Mononuclear cell (primary cell): Measurements from ENCODE around the gene TMEM50A. TPM values are rescaled to one million over a fixed set of nuclear protein-coding genes. Genes with fewer than 3 reads are reported as not detected.
"Not testable (repeated sequence)": the region's sequence is repeated elsewhere in the genome, so short reads cannot be mapped to it uniquely, and the experiment has no call there.

ENCODE experiments used
- H3K27me3 ChIP-seq: 2 replicates; pipeline ENCODE4 v1.6.0; 2011; ENCODE audit warnings: low read length, control low read depth; ENCODE audit not compliant: insufficient read depth
- H3K4me1 ChIP-seq: 2 replicates; pipeline ENCODE4 v1.5.1; 2011; ENCODE audit warnings: mild to moderate bottlenecking, low read length, control low read depth; ENCODE audit not compliant: insufficient read depth
- H3K4me3 ChIP-seq: 2 replicates; pipeline ENCODE4 v1.5.1; 2011; ENCODE audit warnings: mild to moderate bottlenecking, low read length, moderate library complexity
- H3K9me3 ChIP-seq: 2 replicates; pipeline ENCODE4 v1.5.1; 2011; ENCODE audit warnings: low read depth, mild to moderate bottlenecking, control low read depth, low read length
- total RNA-seq: library from RNA; depleted of rRNA; stranded (reverse); fragments of >200 nt; gene quantifications from one replicate; pipeline ENCODE4 v1.2.3, GENCODE V29; 2012

TMEM50A gene
- total RNA-seq, 1 donor: 136 TPM

GRCh38 chr1:25324407-25324806, 13.7 kb upstream of the TMEM50A start:
- not testable (repeated sequence) for H3K4me1 ChIP-seq, H3K4me3 ChIP-seq, H3K27me3 ChIP-seq, H3K9me3 ChIP-seq

- H3K9me3 ChIP-seq, H3K4me3 ChIP-seq, H3K27me3 ChIP-seq: not testable (repeated sequence)
- H3K4me1 ChIP-seq: peaks cover 15% of the 10 kb centered on the region
These were observed 10.0 kb upstream of the TMEM50A start for GRCh38 chr1:25327864-25328790.

GRCh38 chr1:25328791-25329185, 9.3 kb upstream of the TMEM50A start:
- H3K9me3 ChIP-seq, H3K27me3 ChIP-seq, H3K4me3 ChIP-seq: not testable (repeated sequence)
- H3K4me1 ChIP-seq: peaks cover 15% of the 10 kb centered on the region

DNA sequence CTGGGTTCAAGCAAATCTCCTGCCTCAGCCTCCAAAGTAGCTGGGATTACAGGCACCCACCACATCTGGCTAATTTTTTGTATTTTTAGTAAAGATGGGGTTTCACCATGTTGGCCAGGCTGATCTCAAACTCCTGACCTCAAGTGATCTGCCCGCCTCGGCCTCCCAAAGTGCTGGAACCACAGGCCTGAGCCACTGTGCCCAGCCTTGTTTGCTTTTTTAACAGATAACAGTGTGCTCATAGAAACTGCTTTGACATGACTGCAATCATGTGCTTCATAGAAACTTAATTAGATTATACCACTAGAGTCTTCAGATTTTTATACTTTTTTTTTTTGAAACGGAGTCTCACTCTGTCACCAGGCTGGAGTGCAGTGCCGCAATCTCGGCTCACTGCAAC, 8.8 kb upstream of the TMEM50A start:
- H3K9me3 ChIP-seq, H3K27me3 ChIP-seq, H3K4me3 ChIP-seq: not testable (repeated sequence)
- peaks cover 15% of the 10 kb centered on the region for H3K4me1 ChIP-seq

DNA sequence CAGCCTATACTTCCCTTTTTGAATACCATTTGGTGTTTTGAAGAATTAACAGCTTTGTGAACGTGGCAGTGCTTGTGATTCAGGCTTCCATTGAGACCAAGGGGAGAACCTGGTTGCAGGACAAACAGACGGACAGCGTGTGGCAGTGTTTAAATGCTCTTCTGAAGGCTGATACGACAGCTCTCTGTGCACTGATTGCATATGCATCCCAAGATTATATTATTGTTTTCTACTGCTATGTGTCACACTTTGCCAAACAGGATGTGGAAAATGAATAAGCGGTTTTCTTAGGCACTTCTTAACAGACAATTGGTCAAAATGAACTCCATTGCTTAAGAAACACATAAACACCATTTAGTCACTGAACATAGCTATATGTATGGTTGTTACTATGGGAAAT, 8.2 kb upstream of the TMEM50A start:
- not testable (repeated sequence) for H3K4me3 ChIP-seq

GRCh38 chr1:25336922-25337354, 1.2 kb upstream of the TMEM50A start:
- Histone ChIP-seq H3K4me1 (peaks cover 20% of the 10 kb centered on the region), H3K4me3 (peak overlapping the region; percentile 60)
- not testable (repeated sequence) for H3K9me3 ChIP-seq, H3K27me3 ChIP-seq

More for the DNA sequence above, 8.2 kb upstream of the TMEM50A start:
- not testable (repeated sequence) for H3K27me3 ChIP-seq, H3K9me3 ChIP-seq
- peaks cover 15% of the 10 kb centered on the region for H3K4me1 ChIP-seq

DNA sequence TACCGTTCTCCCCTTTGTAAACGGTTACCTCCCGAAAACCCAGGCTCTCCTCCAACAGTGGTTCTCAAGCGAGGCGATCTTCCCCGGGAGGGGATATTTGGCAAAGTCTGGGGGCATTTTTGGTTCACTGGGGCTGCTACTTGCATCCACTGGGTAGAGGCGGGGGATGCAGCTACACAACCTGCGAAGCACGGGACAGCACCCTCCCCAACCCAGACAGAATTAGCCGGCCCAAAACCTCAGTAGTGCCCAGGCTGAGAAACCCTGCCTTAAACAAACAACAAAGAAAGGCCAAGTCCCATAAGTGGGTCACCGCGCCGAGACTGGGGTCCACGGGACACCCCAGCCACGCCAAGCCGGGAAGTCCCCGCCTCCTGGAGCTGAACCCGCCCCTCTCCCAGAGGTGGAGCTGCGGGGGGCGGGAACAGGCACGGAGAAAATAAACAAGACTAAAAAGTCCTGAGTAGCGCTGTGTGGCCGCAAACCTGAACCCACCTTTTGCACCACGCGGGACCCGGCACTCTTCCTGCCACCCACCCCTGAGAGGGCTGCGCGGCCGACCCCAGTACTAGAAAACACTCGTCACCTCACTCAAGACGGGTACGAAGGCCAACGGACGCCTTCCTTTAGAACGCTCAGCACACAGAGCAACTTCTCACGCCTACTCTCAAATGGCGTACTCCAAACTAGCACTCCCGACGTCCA, 499 bp upstream of the TMEM50A start:
- H3K9me3 ChIP-seq, H3K27me3 ChIP-seq: not testable (repeated sequence)
- Histone ChIP-seq H3K4me3 (peak overlapping the region; percentile 97), H3K4me1 (peaks cover 20% of the 10 kb centered on the region)

DNA sequence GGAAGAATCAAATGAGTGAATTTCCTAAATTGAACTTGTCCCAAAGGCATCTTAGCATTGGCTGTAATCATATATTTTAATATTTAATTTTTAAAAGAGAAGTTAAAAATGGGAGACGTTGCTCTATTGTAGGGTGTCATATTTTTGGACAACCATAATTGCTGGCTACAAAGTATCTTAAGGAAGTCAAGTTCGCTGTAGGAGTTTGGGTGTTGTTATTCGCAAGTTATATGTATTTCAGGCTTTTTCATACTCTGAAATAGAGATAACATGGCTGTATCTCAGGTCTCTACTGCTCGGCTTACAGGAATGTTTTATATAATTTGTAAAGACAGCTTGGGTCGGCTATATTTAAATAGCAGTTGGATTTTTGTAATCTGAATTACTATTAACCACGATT, 852 bp downstream of the TMEM50A start:
- H3K9me3 ChIP-seq: no peaks in the 10 kb centered on the region
- peak overlapping the region; percentile 97 for H3K4me3 ChIP-seq
- H3K27me3 ChIP-seq: no peaks in the 10 kb centered on the region
- peaks cover 20% of the 10 kb centered on the region for H3K4me1 ChIP-seq

- Histone ChIP-seq H3K27me3 (no peaks in the 10 kb centered on the region), H3K4me1 (peaks cover 20% of the 10 kb centered on the region), H3K4me3 (no peak overlapping the region), H3K9me3 (no peaks in the 10 kb centered on the region)
These were observed 3.6 kb downstream of the TMEM50A start for GRCh38 chr1:25341746-25342145.

DNA sequence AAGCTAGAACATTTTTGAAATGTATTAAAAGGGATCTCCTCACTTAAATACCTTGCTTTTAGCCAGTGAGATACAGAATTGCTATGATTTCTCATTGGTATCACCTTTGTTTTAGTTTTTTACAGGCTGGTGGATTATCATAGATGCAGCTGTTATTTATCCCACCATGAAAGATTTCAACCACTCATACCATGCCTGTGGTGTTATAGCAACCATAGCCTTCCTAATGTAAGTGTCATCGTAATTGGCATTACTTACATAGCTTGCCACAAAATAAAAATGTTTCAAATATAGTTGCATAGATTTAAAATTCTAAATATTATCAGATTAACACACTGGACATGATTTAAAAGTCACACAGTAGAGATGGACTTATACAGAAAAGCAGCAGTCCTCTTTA, 4.7 kb downstream of the TMEM50A start:
- peaks cover 20% of the 10 kb centered on the region for H3K4me1 ChIP-seq

GRCh38 chr1:25343872-25344271, 5.7 kb downstream of the TMEM50A start:
- Histone ChIP-seq H3K27me3 (no peaks in the 10 kb centered on the region), H3K4me1 (peaks cover 20% of the 10 kb centered on the region), H3K9me3 (no peaks in the 10 kb centered on the region), H3K4me3 (no peak overlapping the region)

More for the DNA sequence above, 4.7 kb downstream of the TMEM50A start:
- H3K27me3 ChIP-seq: no peaks in the 10 kb centered on the region
- no peaks in the 10 kb centered on the region for H3K9me3 ChIP-seq
- H3K4me3 ChIP-seq: no peak overlapping the region

DNA sequence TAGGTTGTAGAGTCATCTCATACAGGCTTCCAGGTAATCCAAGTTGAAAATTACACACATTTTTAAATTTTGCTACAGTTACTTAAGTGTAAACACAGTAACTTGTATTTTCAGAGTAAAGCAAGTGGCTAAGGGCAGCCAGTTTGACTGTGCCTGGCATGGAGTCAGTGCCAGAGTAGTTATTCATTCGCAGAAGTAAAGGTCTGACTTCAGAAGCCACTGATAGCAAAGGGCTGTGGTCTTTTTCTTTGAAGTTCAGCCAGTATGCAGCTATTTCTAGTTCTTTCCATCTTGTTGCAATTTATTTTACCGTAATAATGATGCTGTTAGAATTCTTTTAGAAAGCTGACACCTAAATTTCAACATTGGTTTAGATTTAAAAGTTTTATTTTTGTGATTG, 9.4 kb downstream of the TMEM50A start:
- Histone ChIP-seq H3K27me3 (no peaks in the 10 kb centered on the region), H3K4me1 (no peaks in the 10 kb centered on the region), H3K9me3 (no peaks in the 10 kb centered on the region), H3K4me3 (no peak overlapping the region)

DNA sequence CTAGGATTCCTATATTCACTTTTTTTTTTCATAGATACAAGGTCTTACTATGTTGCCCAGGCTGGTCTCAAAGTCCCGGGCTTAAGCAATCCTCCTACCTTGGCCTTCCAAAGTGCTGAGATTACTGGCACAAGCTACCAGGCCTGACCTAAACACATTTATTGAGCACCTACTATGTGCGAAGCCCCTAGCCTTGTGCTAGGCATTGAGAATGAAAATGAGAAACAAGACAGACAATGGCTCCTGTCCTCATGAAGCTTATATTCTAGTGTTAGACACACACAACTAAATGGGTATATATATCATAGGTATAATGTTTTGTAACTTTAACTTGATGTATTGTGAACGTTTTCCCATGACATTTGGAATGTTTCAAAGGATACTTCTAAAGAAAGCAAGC, 11.5 kb downstream of the TMEM50A start:
- H3K4me1 ChIP-seq: no peaks in the 10 kb centered on the region
- no peaks in the 10 kb centered on the region for H3K9me3 ChIP-seq
- H3K4me3 ChIP-seq: no peak overlapping the region
- H3K27me3 ChIP-seq: no peaks in the 10 kb centered on the region

DNA sequence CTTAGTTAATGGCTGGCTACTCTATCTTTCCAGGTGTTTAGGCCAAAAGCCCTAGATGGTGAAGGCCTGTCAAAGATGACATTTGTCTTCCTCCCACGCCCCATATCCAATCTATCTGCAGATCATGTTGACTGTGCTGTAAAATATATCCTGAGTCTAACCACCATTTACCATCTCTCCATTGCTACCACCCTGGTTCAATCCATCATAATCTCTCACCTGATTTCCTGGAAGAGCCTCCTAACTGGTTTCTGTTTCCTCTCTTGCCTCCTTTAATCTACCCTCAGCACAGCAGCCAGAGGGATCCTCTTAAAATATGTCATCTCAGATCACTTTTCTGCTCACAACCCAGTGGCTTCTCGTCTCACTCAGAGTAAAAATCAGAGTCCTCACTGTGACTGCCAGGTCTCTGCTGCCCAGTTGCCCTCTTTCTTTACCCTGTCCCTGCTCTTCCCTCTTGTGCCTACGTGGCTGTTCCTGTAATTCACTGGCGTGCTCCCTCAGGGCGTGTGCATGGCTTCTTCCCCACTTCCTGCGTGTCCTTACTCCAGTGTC, 17.8 kb downstream of the TMEM50A start:
- Histone ChIP-seq H3K4me3 (no peak overlapping the region), H3K27me3 (no peaks in the 10 kb centered on the region), H3K4me1 (peaks cover 7% of the 10 kb centered on the region), H3K9me3 (no peaks in the 10 kb centered on the region)

DNA sequence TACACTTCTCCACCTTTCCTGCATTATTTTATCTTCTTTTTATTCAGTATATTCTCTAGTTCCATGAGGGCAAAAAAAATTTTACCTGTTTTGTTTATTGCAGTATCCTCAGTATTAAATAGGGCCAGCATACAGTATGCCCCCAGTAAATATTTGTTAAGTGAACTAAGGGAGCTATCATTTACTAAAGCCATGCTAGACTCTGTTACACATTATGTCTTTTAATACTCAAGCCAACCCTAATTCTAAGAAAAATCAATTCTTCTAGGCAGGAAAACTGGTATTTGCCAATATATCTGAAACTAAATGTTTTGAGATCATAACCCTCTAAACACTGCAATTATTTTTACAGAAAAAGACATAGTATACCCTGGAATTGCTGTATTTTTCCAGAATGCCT, 18.3 kb downstream of the TMEM50A start:
- no peaks in the 10 kb centered on the region for H3K9me3 ChIP-seq
- no peak overlapping the region for H3K4me3 ChIP-seq
- no peaks in the 10 kb centered on the region for H3K27me3 ChIP-seq
- peaks cover 7% of the 10 kb centered on the region for H3K4me1 ChIP-seq
